ENCODE data around the gene CNNM3.

Gene CNNM3

GRCh38 chr2:96868555-96869280 lies 52.6 kb downstream of the CNNM3 start:
- peak overlapping the region; percentile 90 to 99 (median 93) for H3K9ac ChIP-seq
- no peaks in the 10 kb centered on the region for H3K9me3 ChIP-seq (replicated peaks in 1 of 11)
- peak overlapping the region; percentile 85 to 99 (median 96) for H3K27ac ChIP-seq

DNA sequence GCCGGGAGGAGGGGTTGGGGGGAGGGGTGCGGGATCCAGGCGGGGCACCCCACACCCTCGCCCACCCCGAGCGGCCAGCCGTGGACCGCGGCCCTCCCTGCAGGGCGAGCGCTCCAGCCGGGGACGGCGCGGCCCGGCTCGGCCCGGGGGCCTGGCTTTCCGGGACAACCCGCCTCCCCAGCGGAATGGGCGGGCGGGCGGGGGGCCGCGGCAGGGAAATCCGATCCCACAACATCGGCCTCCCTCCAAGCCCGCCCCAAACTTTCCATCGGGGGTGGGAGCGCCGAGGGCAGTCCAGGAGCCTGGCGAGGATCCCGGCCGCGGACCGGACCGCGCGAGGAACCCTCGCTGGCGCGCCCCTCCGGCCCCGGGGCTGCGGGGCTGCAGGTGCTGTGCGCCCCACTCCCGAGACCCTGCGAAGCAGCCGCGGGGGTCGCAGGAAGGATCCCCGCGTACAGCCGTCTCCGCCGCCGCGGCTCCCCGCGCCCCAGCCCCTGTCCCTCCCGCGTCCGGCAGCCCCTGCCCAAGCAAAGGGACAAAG lies 53.3 kb downstream of the CNNM3 start:
- Histone ChIP-seq H3K4me3 (peak overlapping the region; percentile 73 to 96 (median 92)), H3K27ac (peak overlapping the region; percentile 85 to 99 (median 96); a peak in 21 of 22 replicates), H3K27me3 (peaks cover 0 to 19% (median 0%) of the 10 kb centered on the region in 11 experiments; a peak in 8 of 22 replicates), H3K9me3 (replicated peaks in 1 of 11) (no peaks in the 10 kb centered on the region), H3K9ac (peak overlapping the region; percentile 90 to 99 (median 93)), H3K4me1 (peaks cover 63 to 74% (median 65%) of the 10 kb centered on the region in 10 experiments), H3K36me3 (peaks cover 15 to 32% (median 20%) of the 10 kb centered on the region in 11 experiments), H3K4me2 (peak overlapping the region; percentile 92 to 100 (median 99)), H4K20me1 (peaks cover 22 to 60% (median 33%) of the 10 kb centered on the region in 11 experiments; a peak in 21 of 22 replicates)
- TF ChIP-seq Cebpa-rat (IDR thresholded peaks at IDR 0.05): no peak

More at GRCh38 chr2:96868555-96869280, 52.6 kb downstream of the CNNM3 start:
- Histone ChIP-seq H4K20me1 (peaks cover 28 to 60% (median 39%) of the 10 kb centered on the region in 11 experiments; a peak in 21 of 22 replicates), H3K4me1 (peaks cover 63 to 74% (median 65%) of the 10 kb centered on the region in 10 experiments), H3K4me2 (peak overlapping the region; percentile 89 to 100 (median 99)), H3K4me3 (peak overlapping the region; percentile 73 to 96 (median 92)), H3K36me3 (peaks cover 21 to 38% (median 26%) of the 10 kb centered on the region in 11 experiments), H3K27me3 (peaks cover 0 to 19% (median 0%) of the 10 kb centered on the region in 11 experiments; a peak in 8 of 22 replicates)
- peak in 5 of 11 experiments; percentile 18 to 72 (median 55); a peak in 5 of 22 replicates for TF ChIP-seq Cebpa-rat (IDR thresholded peaks at IDR 0.05)

DNA sequence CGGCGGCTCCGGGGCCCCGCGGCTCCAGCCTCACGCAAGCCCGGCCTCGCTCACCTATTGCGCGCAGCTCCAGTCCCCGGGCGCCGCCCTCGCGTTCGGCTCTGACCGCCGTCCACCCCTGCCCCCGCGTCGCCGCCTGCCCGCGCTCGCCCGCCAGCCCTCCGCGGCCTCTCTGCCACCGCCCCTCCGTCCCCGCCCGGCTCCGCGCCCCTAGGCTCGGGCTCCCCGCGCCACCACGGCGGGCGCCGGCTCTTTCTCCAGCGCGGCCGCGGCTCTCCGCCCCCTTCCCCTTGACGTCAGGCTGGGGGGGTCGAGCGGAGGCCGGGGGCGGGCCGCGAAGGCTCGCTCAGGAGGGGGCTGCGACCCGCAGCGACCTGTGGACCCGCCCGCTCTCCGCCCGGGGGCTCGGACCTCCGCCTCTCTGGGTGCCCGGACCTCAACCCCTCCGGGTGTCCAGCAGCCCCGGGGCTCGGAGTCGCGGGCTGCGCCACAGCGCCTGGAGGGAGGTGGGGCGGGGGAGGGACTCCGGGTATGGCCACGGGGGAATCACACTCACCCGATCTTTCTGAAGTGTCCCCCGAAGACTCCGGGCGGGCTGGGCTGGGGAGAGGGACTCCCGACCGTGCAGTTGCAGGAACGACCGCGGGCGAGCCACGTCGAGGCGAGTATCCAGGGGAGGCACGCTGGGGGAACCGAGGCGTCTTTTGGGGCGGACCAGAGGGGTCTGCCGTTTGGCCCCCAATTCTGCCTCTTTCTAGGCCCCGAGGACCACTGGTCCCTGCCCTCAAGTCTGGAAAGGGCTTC lies 54.0 kb downstream of the CNNM3 start, which contains the start of gene SEMA4C:
SEMA4C (minus strand) TSS at position 259 of the 804 bp plus-strand sequence. CDS start 2,194 bp downstream, outside the sequence.
- peak within 1 kb of the TSS; percentile 90 to 99 (median 93) for H3K9ac ChIP-seq
- H3K27me3 ChIP-seq: peaks cover 0 to 24% (median 0%) of the 10 kb centered on the region in 11 experiments; a peak in 8 of 22 replicates
- H3K4me3 ChIP-seq: peak within 1 kb of the TSS; percentile 73 to 96 (median 92)
- peak within 1 kb of the TSS; percentile 92 to 100 (median 99) for H3K4me2 ChIP-seq
- H3K4me1 ChIP-seq: peaks cover 63 to 74% (median 65%) of the 10 kb centered on the region in 10 experiments
- H4K20me1 ChIP-seq: peaks cover 15 to 60% (median 26%) of the 10 kb centered on the region in 11 experiments; a peak in 21 of 22 replicates
- H3K36me3 ChIP-seq: peaks cover 9 to 25% (median 13%) of the 10 kb centered on the region in 11 experiments
- no peak for TF ChIP-seq Cebpa-rat (IDR thresholded peaks at IDR 0.05)
- peak within 1 kb of the TSS; percentile 85 to 99 (median 96) for H3K27ac ChIP-seq
- no peaks in the 10 kb centered on the region for H3K9me3 ChIP-seq (replicated peaks in 1 of 11)

- H3K27me3 ChIP-seq: peaks cover 0 to 30% (median 0%) of the 10 kb centered on the region in 11 experiments; a peak in 8 of 22 replicates
- peak overlapping the region; percentile 80 to 100 (median 95) for H3K4me2 ChIP-seq
- peaks cover 8 to 58% (median 19%) of the 10 kb centered on the region in 11 experiments; a peak in 21 of 22 replicates for H4K20me1 ChIP-seq
- H3K36me3 ChIP-seq: peaks cover 2 to 18% (median 6%) of the 10 kb centered on the region in 11 experiments; a peak in 21 of 22 replicates
- H3K4me1 ChIP-seq: peaks cover 63 to 74% (median 65%) of the 10 kb centered on the region in 10 experiments
- peak overlapping the region in 10 of 11 experiments; percentile 90 to 99 (median 94); a peak in 16 of 22 replicates for H3K9ac ChIP-seq
- no peaks in the 10 kb centered on the region for H3K9me3 ChIP-seq (replicated peaks in 1 of 11)
- H3K27ac ChIP-seq: peak overlapping the region in 7 of 11 experiments; percentile 95 to 99 (median 96); a peak in 9 of 22 replicates
- no peak for TF ChIP-seq Cebpa-rat (IDR thresholded peaks at IDR 0.05)
- H3K4me3 ChIP-seq: peak overlapping the region; percentile 73 to 96 (median 92); a peak in 19 of 20 replicates
Observed at GRCh38 chr2:96870626-96871255, 54.7 kb downstream of the CNNM3 start.

GRCh38 chr2:96872591-96873349 lies 56.7 kb downstream of the CNNM3 start:
- Histone ChIP-seq H3K27ac (no peak overlapping the region), H4K20me1 (peaks cover 0 to 51% (median 0%) of the 10 kb centered on the region in 11 experiments; a peak in 7 of 22 replicates), H3K9me3 (replicated peaks in 1 of 11) (no peaks in the 10 kb centered on the region), H3K4me3 (no peak overlapping the region), H3K36me3 (no peaks in the 10 kb centered on the region), H3K9ac (no peak overlapping the region), H3K4me2 (peak overlapping the region; percentile 72 to 97 (median 88); a peak in 20 of 22 replicates), H3K27me3 (peaks cover 0 to 43% (median 0%) of the 10 kb centered on the region in 11 experiments; a peak in 8 of 22 replicates), H3K4me1 (peaks cover 63 to 74% (median 65%) of the 10 kb centered on the region in 10 experiments)
- TF ChIP-seq Cebpa-rat (IDR thresholded peaks at IDR 0.05): no peak

- peaks cover 0 to 52% (median 0%) of the 10 kb centered on the region in 11 experiments; a peak in 8 of 22 replicates for H3K27me3 ChIP-seq
Observed at GRCh38 chr2:96873651-96874096, 57.6 kb downstream of the CNNM3 start.

More at GRCh38 chr2:96873651-96874096, 57.6 kb downstream of the CNNM3 start:
- Histone ChIP-seq H3K27ac (peak overlapping the region in 2 of 11 experiments; percentile 6 to 42; a peak in 1 of 22 replicates), H3K9ac (0 out of 22 replicates have a peak overlapping the region, but pooled peaks of 2 of the 11 experiments have one; percentile 28 to 47), H3K4me2 (peak overlapping the region; percentile 72 to 97 (median 88)), H4K20me1 (peaks cover 0 to 58% (median 0%) of the 10 kb centered on the region in 11 experiments; a peak in 3 of 22 replicates), H3K9me3 (replicated peaks in 1 of 11) (no peaks in the 10 kb centered on the region), H3K36me3 (no peaks in the 10 kb centered on the region), H3K4me1 (peaks cover 67 to 78% (median 72%) of the 10 kb centered on the region in 10 experiments), H3K4me3 (no peak overlapping the region)
- no peak for TF ChIP-seq Cebpa-rat (IDR thresholded peaks at IDR 0.05)
